ENCODE measurements around the gene TACC2. TPM values are rescaled to one million over a fixed set of nuclear protein-coding genes. Genes with fewer than 3 reads are reported as not detected.
A peak's percentile ranks its signal among the peaks of the same experiment; 100 is the strongest.
"Not testable (repeated sequence)": the region's sequence is repeated elsewhere in the genome, so short reads cannot be mapped to it uniquely, and the experiment has no call there.

Gene TACC2, protein sequence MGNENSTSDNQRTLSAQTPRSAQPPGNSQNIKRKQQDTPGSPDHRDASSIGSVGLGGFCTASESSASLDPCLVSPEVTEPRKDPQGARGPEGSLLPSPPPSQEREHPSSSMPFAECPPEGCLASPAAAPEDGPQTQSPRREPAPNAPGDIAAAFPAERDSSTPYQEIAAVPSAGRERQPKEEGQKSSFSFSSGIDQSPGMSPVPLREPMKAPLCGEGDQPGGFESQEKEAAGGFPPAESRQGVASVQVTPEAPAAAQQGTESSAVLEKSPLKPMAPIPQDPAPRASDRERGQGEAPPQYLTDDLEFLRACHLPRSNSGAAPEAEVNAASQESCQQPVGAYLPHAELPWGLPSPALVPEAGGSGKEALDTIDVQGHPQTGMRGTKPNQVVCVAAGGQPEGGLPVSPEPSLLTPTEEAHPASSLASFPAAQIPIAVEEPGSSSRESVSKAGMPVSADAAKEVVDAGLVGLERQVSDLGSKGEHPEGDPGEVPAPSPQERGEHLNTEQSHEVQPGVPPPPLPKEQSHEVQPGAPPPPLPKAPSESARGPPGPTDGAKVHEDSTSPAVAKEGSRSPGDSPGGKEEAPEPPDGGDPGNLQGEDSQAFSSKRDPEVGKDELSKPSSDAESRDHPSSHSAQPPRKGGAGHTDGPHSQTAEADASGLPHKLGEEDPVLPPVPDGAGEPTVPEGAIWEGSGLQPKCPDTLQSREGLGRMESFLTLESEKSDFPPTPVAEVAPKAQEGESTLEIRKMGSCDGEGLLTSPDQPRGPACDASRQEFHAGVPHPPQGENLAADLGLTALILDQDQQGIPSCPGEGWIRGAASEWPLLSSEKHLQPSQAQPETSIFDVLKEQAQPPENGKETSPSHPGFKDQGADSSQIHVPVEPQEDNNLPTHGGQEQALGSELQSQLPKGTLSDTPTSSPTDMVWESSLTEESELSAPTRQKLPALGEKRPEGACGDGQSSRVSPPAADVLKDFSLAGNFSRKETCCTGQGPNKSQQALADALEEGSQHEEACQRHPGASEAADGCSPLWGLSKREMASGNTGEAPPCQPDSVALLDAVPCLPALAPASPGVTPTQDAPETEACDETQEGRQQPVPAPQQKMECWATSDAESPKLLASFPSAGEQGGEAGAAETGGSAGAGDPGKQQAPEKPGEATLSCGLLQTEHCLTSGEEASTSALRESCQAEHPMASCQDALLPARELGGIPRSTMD (N-terminal part only)
- total RNA-seq (2014; rRNA removed; shearing (Covaris generic)) = 3.0 and 10.2 TPM in 2 replicates
- polyA plus RNA-seq (2015; cell fraction: cytosol; rRNA removed) = 15.4 and 16.3 TPM in 2 replicates
- polyA plus RNA-seq (2015; cell fraction: nucleus; rRNA removed) = 17.9 and 29.2 TPM in 2 replicates

DNA sequence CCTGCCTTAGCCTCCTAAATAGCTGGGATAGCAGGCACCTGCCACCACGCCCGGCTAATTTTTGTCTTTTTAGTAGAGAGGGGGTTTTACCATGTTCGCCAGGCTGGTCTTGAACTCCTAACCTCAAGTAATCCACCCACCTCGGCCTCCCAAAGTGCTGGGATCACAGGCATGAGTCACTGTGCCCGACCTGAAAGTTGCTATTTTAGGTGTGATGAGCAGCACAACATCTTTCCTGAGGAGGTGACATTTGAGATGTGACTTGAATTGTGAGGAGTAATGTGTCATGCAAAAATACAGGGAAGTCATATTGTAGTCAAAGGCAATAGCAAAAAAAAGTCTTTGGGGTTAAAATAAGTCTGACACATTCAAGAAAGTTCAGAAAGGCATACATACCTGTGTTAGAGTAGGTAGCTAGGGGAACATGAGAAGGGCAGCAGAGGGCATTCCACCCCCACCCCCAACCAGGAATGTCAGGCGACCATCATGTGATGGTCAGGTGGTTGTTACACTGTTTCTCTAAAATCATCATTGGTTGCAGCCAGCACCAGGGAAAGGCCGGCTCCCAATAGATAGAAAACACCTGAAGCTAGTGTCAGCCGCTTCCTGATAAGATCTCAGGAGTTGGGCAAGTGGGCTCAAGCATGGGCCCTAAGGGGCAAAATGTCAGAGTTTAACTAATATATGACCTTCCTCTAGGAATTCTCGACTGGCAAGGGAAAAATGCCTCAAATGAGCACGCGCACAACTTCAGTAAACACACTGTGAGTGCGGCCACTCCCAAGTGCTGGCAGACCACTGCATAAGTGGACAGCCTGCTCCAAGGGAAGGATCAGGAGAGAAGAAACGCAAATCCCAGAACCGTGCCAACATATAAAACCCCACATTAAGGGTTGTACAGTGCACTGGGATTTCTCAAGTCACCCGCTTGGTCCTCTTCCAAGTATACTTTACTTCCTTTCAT is at the start of gene TACC2:
Gene TACC2 (plus strand): TSS at position 803 of the 964 bp plus-strand sequence. CDS start 32,819 bp downstream, outside the sequence.
- no peak for DNase-seq (ENCODE audit: low read depth, low spot score)
- in situ Hi-C loops (cut with HindIII; ENCODE audit: low pct_unique_long_range_greater_than_20kb, low sequenced_read_pairs) = no loop called here

DNA sequence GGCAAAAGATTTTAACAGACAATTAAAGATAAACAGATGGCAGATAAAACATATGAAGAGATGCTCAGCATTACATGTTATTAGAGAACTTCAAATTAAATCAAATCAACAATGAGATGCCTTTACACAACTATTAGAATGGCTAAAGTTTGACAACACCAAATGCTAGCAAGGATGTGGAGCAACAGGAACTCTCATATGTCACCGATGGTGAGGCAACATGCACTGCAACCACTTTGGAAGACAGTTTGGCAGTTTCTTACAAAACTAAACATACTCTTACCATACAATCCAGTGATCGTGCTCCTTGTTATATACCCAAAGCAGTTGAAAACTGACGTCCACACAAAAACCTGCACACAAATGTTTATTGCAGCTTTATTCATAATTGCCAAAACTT is 47.4 kb upstream of the TACC2 start:
- DNase-seq (ENCODE audit: low read depth, low spot score) = no peak
- in situ Hi-C loops (cut with HindIII; ENCODE audit: low pct_unique_long_range_greater_than_20kb, low sequenced_read_pairs) = no loop called here

GRCh38 chr10:121942749-121943416 is 46.1 kb upstream of the TACC2 start:
- in situ Hi-C loops (cut with HindIII; ENCODE audit: low pct_unique_long_range_greater_than_20kb, low sequenced_read_pairs) = no loop called here
- DNase-seq (ENCODE audit: low read depth, low spot score) = peak; percentile 29

GRCh38 chr10:121947343-121948330 is 41.3 kb upstream of the TACC2 start:
- DNase-seq (ENCODE audit: low read depth, low spot score) = peak; percentile 29
- in situ Hi-C loops (cut with HindIII; ENCODE audit: low pct_unique_long_range_greater_than_20kb, low sequenced_read_pairs) = no loop called here

DNA sequence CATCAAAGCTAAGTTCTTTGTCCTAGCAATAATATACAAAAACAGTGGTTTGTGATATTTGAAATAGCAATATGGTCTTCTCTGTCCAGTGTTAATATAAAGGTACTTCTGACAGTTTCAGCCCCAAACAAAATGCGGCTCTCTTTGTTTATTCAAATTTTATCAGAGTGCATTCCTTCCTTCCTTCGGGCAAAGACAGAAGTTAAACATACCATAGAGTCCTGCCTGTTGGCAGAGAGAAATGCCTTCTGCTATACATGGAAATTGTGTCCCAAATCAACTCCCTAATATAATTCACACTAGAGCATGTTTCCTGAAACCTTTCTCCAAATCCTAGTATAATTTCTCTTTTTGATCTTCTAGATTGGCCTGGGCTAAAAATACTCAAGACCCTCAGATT is 39.9 kb upstream of the TACC2 start:
- in situ Hi-C loops (cut with HindIII; ENCODE audit: low pct_unique_long_range_greater_than_20kb, low sequenced_read_pairs) = no loop called here
- no peak for DNase-seq (ENCODE audit: low read depth, low spot score)

- in situ Hi-C loops (cut with HindIII; ENCODE audit: low pct_unique_long_range_greater_than_20kb, low sequenced_read_pairs) = no loop called here
- no peak for DNase-seq (ENCODE audit: low read depth, low spot score)
These were observed 39.5 kb upstream of the TACC2 start for GRCh38 chr10:121949451-121949850.

- DNase-seq (ENCODE audit: low read depth, low spot score) = no peak
These were observed 36.7 kb upstream of the TACC2 start for GRCh38 chr10:121952226-121952625.

DNA sequence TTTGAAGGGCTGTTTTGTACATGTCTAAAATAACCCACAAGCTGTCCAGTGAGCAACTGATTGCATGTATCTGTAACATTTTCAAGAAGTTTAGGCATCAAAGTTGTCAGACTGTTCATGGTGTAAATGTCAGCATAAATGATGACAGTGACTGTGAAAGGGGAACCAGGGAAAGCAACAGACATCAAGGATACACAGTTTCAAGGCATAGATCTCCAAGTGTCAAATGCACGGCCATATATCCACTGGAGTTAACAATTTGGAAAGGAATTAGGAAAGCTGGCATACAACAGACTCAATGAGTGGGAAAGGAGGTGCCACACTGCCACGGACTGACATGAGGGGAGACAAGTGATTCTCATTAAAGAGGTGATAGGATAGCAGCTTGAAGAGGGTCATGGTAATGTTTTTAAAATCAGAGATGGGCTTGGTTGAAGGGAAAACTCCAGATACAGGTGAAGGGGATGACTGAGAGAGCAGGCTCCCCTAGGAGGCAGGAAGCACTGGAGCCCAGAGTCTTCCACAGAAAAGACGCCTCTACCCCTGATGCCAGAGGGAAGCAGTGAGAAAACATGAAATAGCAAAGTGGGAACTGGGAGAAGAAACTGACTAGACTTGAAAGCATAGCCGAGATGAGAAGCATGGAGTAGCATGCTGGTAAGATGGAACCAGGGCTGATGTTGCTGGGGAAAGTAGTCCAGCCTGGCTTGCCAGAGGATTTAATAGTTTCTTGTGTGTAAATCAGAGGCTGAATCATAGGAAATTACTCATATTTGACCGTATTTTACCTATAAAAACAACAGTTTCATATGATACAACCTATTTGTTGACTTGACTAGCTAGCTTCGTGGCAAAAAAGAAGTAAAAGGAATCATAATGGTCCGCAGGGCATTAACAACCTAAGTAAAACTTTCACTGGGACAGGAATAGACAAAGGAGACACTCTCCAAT is 32.6 kb upstream of the TACC2 start:
- in situ Hi-C loops (cut with HindIII; ENCODE audit: low pct_unique_long_range_greater_than_20kb, low sequenced_read_pairs) = no loop called here

More at GRCh38 chr10:121952226-121952625, 36.7 kb upstream of the TACC2 start:
- in situ Hi-C loops (cut with HindIII; ENCODE audit: low pct_unique_long_range_greater_than_20kb, low sequenced_read_pairs) = no loop called here

DNA sequence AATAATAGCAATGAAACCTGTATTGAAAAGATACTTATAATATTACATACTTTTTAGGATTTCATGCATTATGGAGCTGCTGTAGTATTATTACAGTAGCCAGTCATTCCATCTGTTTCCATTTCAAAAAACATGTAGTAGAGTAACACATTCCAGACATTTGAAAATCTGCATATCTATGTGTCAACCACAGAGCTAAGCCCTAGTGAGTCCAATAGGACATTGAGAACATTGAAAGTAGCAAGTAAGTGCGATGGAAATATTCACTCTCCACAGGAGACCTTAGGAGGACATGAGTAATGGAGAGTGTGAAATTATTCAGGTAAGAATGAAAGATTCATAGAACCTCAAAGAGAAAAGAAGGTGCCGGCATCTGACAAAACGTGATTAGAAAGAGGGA is 29.3 kb upstream of the TACC2 start:
- in situ Hi-C loops (cut with HindIII; ENCODE audit: low pct_unique_long_range_greater_than_20kb, low sequenced_read_pairs) = no loop called here
- no peak for DNase-seq (ENCODE audit: low read depth, low spot score)

More for the DNA sequence above, 32.6 kb upstream of the TACC2 start:
- DNase-seq (ENCODE audit: low read depth, low spot score) = no peak

- in situ Hi-C loops (cut with HindIII; ENCODE audit: low pct_unique_long_range_greater_than_20kb, low sequenced_read_pairs) = no loop called here
- no peak for DNase-seq (ENCODE audit: low read depth, low spot score)
These were observed 27.5 kb upstream of the TACC2 start for GRCh38 chr10:121961456-121961855.

GRCh38 chr10:121965996-121966395 is 23.0 kb upstream of the TACC2 start:
- DNase-seq (ENCODE audit: low read depth, low spot score) = no peak
- in situ Hi-C loops (cut with HindIII; ENCODE audit: low pct_unique_long_range_greater_than_20kb, low sequenced_read_pairs) = no loop called here

DNA sequence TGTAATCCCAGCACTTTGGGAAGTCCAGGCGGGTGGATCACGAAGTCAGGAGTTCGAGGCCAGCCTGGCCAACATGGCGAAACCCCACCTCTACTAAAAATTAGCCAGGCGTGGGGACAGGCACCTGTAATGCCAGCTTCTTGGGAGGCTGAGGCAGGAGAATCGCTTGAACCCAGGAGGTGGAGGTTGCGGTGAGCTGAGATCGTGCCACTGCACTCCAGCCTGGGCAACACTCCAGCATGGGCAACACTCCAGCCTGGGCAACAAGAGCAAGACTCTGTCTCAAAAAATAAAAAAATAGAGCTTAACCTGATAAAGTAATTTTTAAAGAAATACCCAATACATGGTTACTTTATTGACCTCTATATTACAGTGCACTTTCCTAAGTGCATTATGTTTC is 19.9 kb upstream of the TACC2 start:
- in situ Hi-C loops (cut with HindIII; ENCODE audit: low pct_unique_long_range_greater_than_20kb, low sequenced_read_pairs) = not testable (repeated sequence)

GRCh38 chr10:121974019-121974534 is 14.9 kb upstream of the TACC2 start:
- in situ Hi-C loops (cut with HindIII; ENCODE audit: low pct_unique_long_range_greater_than_20kb, low sequenced_read_pairs) = no loop called here
- no peak for DNase-seq (ENCODE audit: low read depth, low spot score)

More for the DNA sequence above, 19.9 kb upstream of the TACC2 start:
- not testable (repeated sequence) for DNase-seq (ENCODE audit: low read depth, low spot score)

Data from SK-MEL-5 (cell line).